ENCODE measurements around the gene FUT3. TPM values are rescaled to one million over a fixed set of nuclear protein-coding genes. Genes with fewer than 3 reads are reported as not detected.

FUT3 gene
- not detected for total RNA-seq

DNA sequence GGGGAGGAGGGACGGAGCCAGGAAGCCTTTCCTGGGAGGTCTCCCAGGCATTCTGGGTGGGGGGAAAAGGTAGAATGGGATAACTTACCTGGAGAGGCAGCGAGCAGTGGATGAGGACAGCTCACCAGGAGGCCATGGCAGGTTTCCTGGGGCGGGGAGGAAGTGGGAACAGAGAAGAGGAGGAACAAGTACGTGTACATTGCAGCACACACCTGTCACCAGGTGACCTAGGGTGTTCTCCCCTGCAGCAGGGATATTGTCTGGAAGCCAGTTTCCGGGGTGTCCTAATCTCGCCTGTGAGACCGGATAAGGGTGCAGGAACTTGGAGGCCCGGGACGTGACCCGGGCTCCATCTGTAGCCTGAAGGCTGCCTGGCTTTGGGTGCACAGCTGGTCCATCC lies at the start of gene FUT3:
FUT3 (minus strand) TSS at position 148 of the 400 bp plus-strand sequence.
- intact Hi-C loops (cut with DNase I): no loop called here
- Histone ChIP-seq H3K4me1 (no peaks in the 10 kb centered on the region), H3K27me3 (no peaks in the 10 kb centered on the region), H3K36me3 (no peaks in the 10 kb centered on the region), H3K9me3 (no peaks in the 10 kb centered on the region), H3K27ac (no peak within 1 kb of the TSS), H3K4me3 (no peak within 1 kb of the TSS)
- no peak for DNase-seq (ENCODE audit: low spot score in 2 of 2)
- TF ChIP-seq, protein P1, sequence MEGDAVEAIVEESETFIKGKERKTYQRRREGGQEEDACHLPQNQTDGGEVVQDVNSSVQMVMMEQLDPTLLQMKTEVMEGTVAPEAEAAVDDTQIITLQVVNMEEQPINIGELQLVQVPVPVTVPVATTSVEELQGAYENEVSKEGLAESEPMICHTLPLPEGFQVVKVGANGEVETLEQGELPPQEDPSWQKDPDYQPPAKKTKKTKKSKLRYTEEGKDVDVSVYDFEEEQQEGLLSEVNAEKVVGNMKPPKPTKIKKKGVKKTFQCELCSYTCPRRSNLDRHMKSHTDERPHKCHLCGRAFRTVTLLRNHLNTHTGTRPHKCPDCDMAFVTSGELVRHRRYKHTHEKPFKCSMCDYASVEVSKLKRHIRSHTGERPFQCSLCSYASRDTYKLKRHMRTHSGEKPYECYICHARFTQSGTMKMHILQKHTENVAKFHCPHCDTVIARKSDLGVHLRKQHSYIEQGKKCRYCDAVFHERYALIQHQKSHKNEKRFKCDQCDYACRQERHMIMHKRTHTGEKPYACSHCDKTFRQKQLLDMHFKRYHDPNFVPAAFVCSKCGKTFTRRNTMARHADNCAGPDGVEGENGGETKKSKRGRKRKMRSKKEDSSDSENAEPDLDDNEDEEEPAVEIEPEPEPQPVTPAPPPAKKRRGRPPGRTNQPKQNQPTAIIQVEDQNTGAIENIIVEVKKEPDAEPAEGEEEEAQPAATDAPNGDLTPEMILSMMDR (IDR thresholded peaks at IDR 0.05): no peak

DNA sequence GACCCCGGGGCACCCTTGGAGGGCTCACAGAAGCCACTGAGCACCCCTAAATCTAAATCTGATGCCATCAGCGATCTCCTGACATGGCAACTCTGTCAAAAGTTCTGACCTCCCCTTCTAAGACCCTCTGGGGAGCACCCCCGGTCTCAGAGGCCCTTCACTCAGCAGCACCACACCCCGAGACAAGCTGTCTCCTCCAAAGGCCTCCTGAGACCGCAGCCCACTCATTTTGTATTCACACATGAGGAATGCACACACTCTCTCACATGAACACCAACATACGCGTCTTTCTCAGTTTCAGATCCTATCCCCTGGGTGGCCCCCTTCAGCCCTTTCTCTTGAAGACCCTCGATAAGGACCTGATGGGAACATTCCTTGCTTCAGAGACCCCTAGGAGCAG lies 49.7 kb upstream of the FUT3 start:
- no peak overlapping the region for H3K27ac ChIP-seq
- no peak for DNase-seq (ENCODE audit: low spot score in 2 of 2)
- H3K9me3 ChIP-seq: no peaks in the 10 kb centered on the region
- H3K36me3 ChIP-seq: peaks cover 12% of the 10 kb centered on the region in 2 donors
- no peak overlapping the region for H3K4me3 ChIP-seq
- H3K4me1 ChIP-seq: peaks cover 5 to 20% of the 10 kb centered on the region in 2 donors
- intact Hi-C loops (cut with DNase I): loop anchor here (5.0 to 10.0 kb wide), 4 partner anchors 211 to 844 kb away; partner anchors contain the start of genes ALKBH7, KHSRP and RFX2
- TF ChIP-seq, protein P1 (IDR thresholded peaks at IDR 0.05): no peak
- H3K27me3 ChIP-seq: no peaks in the 10 kb centered on the region

DNA sequence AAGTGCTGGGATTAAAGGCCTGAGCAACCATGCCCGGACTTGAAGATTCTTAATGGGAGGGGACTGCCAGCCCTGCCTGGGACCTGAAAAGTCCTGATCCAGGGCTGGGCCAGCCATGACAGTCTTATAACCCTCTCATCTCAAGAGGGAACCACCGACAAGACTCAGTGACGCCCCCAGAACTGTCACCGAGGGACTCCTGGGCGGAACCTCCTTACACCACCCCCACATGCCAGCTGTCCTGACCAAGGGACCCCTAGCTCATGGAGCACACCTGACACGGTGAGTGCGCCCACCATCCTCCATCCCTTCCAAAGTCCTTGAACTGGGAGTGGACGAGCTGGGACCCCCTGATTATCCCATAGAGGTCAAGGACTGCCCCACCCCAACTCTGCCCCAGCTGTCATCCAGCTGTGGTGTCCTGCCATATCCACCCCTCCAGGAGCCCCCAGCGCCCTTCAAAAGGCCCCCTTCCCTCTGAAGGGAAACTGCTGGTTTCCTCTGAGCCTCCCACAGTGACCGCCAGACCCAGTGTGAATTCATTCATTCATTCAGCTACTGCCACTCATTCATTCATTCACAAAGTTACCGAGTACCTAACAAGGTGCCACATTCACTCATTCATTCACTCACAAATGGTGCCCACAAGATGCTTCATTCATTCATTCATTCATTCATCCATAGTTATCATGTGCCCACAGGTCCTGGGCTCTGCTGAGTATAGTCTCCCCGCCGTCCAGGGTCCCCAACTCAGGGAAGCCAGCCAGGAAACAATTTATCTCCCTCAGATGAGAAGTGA lies 48.7 kb upstream of the FUT3 start:
- TF ChIP-seq, protein P1 (IDR thresholded peaks at IDR 0.05): no peak

DNA sequence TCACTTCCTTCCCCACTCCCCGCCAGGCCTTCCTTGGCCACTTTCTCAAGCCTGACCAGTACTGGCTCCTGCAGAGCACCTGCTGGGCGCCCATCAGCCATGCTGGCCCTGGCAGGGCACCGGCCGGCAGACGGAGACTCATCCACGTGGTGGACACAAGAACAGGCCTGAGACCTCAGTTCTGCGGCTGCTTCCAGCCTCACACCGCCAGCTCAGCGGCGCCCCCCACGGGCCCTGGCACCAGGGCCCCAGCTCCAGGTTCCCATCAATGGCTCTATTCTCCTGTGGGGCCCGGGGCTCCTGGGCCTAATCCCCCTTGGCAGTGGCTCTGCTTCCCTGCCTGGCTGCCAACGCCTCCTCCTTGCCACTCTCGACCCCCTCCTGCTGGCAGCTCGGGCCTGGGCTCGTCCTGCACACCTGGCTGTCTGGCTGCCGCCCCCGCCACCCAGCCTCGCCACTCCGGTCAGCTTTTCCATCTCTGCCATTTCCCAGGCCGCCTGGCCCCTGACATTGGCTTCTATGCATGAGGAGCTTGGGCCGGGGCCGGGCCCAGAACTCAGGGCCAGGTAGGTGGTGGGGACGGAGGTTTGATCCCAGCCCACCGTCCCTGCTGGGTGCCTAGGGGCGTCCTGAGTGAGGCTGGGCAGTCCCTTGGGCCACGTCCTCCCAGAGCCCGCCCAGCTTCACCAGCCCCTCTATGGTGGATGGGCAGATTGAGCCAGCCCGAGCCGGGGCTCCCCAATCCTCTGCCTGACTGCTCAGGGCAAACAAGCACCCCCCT lies 46.1 kb upstream of the FUT3 start:
- no peak overlapping the region for H3K27ac ChIP-seq
- H3K36me3 ChIP-seq: peaks cover 19 to 23% of the 10 kb centered on the region in 2 donors

More for the DNA sequence above, 48.7 kb upstream of the FUT3 start:
- peaks cover 1 to 15% of the 10 kb centered on the region in 2 donors for H3K4me1 ChIP-seq
- intact Hi-C loops (cut with DNase I): loop anchor here (5.0 to 10.0 kb wide), 4 partner anchors 212 to 845 kb away; partner anchors contain the start of genes ALKBH7, KHSRP and RFX2
- H3K27me3 ChIP-seq: no peaks in the 10 kb centered on the region
- DNase-seq (ENCODE audit: low spot score in 2 of 2): no peak
- H3K27ac ChIP-seq: no peak overlapping the region
- H3K9me3 ChIP-seq: no peaks in the 10 kb centered on the region
- H3K4me3 ChIP-seq: no peak overlapping the region
- H3K36me3 ChIP-seq: peaks cover 19 to 23% of the 10 kb centered on the region in 2 donors

DNA sequence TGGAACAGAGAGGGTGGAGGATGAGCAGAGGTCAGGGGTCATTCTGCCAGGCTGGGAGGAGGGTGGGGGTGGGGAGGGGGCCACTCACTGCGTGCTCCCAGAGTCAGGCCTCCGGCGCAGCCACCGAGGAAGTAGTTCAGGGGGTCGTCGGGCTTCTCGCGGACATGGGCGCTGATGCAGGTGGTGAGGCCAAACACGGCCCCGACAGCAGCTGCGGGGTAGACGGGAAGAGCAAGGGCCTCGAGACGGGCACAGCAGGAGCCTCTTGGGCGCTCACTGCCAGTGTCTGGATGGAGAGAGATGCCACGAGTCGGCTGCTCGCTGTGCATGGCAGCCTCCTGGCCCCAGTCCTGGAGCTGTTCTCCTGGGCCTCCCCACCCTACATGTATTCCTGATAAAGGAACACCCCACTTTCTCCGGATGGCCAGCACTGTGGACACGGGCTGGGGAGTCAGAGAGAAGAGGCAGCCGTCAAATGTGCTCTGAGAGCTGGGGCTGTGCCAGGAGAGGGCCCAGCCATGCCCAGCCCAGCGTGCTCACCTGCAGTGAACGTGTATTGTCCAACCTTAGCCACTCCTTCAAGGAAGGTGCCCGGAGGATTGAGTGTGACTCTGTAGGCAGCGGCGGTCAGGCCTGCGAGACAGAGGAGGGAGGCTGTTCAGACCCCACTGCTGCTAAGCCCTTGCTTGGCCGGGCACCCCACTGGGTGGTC lies 45.3 kb upstream of the FUT3 start:
- Histone ChIP-seq H3K36me3 (peaks cover 19 to 23% of the 10 kb centered on the region in 2 donors), H3K9me3 (no peaks in the 10 kb centered on the region), H3K27ac (no peak overlapping the region), H3K4me3 (no peak overlapping the region), H3K27me3 (no peaks in the 10 kb centered on the region), H3K4me1 (peaks cover 8 to 27% of the 10 kb centered on the region in 2 donors)
- TF ChIP-seq, protein P1 (IDR thresholded peaks at IDR 0.05): no peak
- intact Hi-C loops (cut with DNase I): no loop called here
- no peak for DNase-seq (ENCODE audit: low spot score in 2 of 2)

More for the DNA sequence above, 46.1 kb upstream of the FUT3 start:
- TF ChIP-seq, protein P1 (IDR thresholded peaks at IDR 0.05): no peak
- DNase-seq (ENCODE audit: low spot score in 2 of 2): no peak
- H3K4me1 ChIP-seq: peaks cover 8 to 23% of the 10 kb centered on the region in 2 donors
- H3K4me3 ChIP-seq: no peak overlapping the region
- no peaks in the 10 kb centered on the region for H3K27me3 ChIP-seq
- intact Hi-C loops (cut with DNase I): no loop called here
- no peaks in the 10 kb centered on the region for H3K9me3 ChIP-seq

Measured in ascending aorta (tissue), 2 donors.